HG02571 (cell line): ENCODE data around the gene CRABP1.
A peak's percentile ranks its signal among the peaks of the same experiment; 100 is the strongest.

Experiments used
- ATAC-seq: cut with Tn5 transposase; IDR thresholded peaks from one replicate; pipeline ENCODE4 v1.9.1; 2021; ENCODE audit warnings: mild to moderate bottlenecking, moderate library complexity; ENCODE audit not compliant: unreplicated experiment

CRABP1 gene

DNA sequence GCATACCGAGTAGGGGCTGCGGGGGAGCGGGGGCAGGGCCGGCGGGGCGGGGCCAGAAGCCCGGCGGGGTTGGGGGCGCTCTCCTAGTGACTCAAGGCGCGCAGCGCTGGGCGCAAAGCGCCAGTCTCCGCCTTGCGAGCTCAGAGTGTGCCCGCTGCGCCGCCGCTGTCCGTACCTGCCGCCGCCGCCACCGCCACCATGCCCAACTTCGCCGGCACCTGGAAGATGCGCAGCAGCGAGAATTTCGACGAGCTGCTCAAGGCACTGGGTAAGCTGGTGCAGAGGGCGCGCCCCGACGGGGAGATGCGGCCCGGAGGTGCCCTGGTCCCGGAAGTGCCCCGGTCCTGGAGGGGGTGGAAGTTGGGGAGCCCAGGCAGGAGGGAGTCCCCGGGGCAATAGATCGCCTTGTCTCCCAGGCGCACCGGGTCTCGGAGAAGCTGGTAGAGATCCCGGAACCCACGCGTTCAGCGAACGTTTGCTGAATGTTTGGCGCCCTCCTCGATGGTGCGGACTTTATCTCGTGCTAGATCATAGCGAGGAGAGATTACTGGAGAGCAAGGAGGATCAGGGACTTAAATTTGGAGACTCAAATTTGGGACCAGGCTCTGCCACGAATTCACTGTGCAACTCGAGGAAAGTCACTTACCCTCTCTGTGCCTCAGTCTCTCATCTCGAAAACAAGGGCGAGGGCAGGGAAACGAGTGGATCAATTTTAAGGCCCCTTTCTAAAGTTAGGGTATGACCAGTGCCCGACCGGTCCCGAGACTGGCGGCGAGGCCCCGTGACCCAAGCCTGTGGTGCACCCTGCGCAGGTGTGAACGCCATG is at the start of gene CRABP1:
CRABP1 (plus strand) TSS at position 123 of the 826 bp plus-strand sequence; CDS start at position 199, 76 bp downstream.
- no peak for ATAC-seq

GRCh38 chr15:78291052-78291451 is 49.1 kb upstream of the CRABP1 start:
- ATAC-seq = no peak

DNA sequence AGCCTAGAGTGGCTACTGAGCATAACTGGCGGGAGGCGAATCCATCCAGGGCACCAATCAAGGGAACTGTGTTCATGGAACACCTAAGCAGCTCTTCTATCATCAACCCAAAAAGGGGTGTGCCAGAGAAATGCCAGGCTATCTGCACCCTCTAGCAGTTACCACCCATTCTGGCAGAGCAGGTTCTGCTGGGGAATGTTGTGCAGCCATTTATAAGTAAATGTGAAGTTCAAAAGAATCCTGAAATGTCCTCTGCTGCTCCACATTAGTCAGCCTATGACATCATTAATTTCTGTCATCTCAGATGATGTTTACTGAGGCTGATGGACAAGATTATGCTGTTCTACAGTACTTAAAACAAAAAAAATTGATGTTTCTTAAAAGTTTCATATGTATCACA is 48.5 kb upstream of the CRABP1 start:
- ATAC-seq = no peak

DNA sequence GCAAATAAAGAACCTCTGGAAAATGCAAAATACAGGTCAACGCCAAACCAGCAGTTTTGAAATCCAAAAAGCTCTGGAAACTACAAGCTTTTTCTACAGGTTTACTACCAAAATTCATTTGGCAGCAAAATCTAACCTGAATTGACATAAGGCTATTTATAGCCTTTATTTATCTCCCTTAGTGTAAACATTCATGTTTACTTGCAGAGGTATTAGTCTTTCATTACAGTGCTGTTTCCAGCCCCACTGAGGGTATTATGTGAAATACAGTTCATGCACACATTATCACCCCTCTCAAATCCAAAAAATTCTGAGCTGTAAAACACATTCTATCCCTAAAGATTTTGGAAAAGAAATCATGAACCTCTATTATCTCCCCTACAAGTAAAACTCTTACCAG is 47.9 kb upstream of the CRABP1 start:
- ATAC-seq = no peak

DNA sequence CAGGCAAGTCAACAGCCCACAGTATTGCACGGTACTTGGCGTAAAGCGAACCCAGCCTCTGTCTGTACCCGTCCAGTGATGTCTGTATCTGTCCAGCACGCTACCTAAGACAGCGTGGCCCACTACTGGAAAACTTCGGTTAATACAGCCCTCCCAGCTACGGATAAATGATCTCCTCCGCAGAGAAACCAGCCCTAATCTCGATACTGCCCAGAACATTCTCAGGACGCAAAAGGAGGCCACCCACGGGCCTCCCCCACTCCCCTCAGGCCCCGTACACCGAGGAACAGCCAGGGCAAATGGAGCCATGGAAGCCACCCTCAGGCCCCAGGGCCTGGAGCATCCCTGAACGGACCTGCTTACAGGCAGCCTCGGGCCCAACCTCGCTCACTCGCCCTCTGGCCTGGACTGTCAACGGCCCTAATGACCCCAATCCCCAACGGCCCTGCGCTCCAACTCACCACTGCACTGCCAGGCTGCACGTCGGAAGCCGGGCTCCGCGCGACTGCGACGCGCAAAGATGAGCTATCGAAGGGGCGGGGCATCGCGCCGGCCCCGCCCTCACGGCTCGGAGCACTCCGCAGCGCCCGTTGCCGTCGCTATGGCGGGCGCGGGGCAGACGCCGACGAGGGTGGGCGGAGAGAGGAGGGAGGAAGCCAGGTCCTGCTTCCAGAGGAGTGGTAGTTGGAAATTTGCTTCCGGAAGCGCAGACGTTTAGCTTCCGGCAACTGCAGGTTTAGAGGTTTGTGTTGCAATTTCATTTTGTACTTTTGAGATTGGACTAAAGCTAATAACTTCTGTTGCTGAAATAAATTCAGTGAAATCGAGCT is 40.8 kb upstream of the CRABP1 start, which contains the start of gene SKIC8:
SKIC8 (minus strand) TSS at position 509 of the 830 bp plus-strand sequence. CDS start 3,923 bp downstream, outside the sequence.
- ATAC-seq = peak; percentile 81

- ATAC-seq = no peak
Measured at GRCh38 chr15:78301326-78301725, 38.8 kb upstream of the CRABP1 start.

DNA sequence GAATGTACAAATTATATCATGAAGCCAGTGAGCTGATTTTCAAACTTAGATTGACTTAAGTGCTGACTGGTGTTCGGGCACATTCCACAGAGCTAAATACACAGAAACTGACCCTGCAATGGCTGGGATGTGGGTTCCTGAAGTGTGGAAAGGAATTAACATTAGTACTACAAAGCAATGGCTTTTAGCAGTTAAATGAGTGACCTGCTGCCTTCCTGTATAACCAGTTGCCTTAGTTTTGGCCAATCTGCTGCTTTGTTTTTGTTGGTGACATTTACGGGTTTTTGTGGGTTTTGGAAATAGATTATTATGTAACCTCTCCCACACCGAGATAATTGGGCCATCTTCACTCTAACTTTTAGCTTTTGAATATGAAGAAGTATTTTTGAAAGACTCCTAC is 38.3 kb upstream of the CRABP1 start:
- no peak for ATAC-seq

DNA sequence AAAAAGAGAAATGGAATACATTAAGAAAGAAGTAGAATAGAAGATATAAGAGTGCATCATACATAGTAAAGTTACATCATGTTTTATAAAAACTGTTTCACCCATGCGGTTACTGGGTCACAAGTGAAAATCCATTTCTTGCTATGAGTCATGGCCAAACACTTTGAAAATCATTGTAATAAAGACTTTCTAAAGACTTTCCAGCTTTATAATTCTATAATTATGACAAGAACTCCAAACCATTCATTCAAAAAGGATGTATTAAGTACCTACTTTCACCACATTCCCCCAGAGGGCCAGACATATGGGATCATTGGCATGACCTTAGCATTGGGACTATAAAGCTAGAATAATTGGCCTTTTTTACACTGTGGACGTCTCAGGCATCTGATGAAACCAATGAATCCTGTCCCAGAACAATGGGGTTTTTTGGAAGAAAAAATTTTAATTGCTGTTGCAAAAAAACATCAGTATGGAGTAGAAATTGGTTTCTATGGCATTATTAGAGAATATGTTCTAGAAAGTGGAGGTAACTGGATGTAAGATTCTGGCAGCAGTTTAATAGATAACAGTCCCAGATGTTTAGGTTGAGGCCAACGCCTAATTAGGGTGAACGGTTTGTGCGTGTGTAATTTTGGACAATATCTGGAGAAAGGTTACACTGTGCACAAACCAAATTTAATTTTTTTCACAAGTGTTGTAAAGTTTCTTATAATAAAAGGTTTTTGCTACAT is 37.4 kb upstream of the CRABP1 start:
- no peak for ATAC-seq

DNA sequence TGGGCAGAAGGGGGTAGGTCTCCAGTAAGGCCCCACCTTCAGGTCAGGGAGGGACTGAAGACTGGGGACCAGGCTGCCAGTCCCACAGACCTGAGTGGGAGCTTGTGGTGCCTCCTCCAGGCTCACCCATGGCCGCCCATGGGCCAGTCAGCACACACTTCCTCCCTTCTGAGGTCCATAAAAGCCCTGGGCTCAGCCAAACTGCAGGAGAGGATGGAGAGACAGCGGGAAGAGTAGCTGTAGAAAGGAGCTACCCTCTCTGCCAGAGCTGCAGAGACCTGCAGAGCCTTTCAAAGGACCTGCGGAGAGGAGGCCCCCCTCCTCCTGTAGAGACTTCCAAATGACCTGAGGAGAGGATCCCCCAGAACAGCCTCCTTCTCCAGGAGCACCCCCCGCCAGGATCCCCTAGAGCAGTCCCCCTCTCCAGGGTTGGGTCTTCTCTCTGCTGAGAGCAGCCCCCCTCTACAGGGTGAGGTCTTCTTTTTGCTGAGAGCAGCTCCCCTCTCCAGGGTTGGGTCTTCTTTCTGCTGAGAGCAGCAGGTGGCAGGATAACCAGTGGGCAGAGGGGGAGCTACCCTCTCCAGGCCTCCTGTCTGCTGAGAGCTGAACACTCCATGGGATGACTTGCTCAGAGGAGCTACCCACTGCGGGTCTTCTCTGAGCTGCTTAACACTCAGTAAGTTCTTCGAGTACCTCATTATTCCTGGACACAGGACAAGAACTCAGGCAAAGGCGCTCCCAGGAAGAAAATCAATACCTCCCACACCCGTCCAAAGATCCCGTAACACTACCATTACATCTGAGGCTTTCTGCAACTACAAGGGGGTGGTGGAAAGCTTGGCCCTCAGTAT is 35.7 kb upstream of the CRABP1 start:
- no peak for ATAC-seq

- ATAC-seq = no peak
Measured at GRCh38 chr15:78306176-78306774, 33.9 kb upstream of the CRABP1 start.

GRCh38 chr15:78307976-78308375 is 32.2 kb upstream of the CRABP1 start:
- no peak for ATAC-seq

GRCh38 chr15:78308422-78309032 is 31.6 kb upstream of the CRABP1 start:
- ATAC-seq = no peak

GRCh38 chr15:78311292-78311691 is 28.9 kb upstream of the CRABP1 start:
- no peak for ATAC-seq

DNA sequence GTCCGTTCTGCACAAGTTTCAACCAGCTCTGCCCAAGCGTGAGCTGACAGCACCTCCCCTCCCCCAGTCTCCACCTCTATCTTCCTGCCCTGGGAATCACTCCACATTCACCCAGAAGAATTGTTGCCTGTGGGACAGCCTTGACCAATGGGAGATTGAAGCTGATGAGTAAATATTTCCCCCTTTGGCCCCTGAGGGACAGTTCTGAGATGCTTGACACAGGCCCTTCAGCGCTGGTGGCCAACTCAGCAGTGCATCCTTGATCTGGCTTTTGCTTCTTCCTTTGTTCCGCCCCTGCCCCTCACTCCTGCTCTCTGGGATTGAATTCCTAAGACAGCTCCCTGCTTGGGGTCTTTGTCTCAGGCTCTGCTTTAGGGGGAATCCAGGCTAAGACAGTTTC is 27.6 kb upstream of the CRABP1 start:
- no peak for ATAC-seq

DNA sequence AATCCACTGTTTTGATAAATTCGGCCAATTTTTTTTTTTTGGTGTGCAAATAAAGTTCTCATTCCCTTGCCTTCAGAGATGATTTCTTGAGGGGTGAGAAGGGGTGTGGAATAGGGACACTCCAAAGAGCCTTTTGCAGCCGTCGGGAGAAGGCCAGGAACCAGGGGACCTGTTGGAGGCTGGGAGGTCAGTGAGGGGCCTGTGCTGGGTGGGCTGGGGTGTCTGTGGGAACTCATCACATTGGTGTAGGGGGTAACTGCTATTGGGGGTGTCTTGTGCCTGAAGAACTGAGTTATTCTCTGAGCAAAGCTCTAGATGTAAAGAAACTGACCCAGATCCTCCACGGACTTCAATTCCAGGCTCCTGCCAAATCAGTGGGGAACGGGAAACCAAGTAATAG is 27.2 kb upstream of the CRABP1 start:
- no peak for ATAC-seq

DNA sequence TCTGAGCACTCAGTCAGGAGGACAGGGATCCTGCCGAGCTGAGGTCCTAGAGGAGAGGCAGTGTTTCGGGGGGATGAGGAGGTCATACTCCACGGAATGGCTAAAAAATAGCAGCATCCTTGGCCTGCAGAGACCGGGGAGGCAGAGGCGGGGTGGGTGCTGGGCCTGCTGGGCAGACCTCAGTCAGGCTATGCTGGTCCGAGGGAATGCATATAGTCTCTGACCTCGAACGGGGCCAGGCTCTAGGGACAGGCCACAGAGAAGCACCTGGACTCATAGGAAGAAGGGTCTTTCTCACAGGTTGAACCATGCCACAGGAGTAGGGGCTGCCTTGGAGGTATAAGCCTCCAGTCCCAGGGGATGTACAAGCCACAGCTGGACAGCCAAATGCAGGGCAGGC is 26.8 kb upstream of the CRABP1 start:
- no peak for ATAC-seq

- ATAC-seq = no peak
Measured at GRCh38 chr15:78314181-78314581, 26.0 kb upstream of the CRABP1 start.

GRCh38 chr15:78315686-78316282 is 24.4 kb upstream of the CRABP1 start:
- ATAC-seq = no peak
